Measurements from ENCODE around the gene C1QTNF9B. TPM values are rescaled to one million over a fixed set of nuclear protein-coding genes. Genes with fewer than 3 reads are reported as not detected.

The C1QTNF9B gene
- total RNA-seq, 2 donors from 2014 or later: not detected

DNA sequence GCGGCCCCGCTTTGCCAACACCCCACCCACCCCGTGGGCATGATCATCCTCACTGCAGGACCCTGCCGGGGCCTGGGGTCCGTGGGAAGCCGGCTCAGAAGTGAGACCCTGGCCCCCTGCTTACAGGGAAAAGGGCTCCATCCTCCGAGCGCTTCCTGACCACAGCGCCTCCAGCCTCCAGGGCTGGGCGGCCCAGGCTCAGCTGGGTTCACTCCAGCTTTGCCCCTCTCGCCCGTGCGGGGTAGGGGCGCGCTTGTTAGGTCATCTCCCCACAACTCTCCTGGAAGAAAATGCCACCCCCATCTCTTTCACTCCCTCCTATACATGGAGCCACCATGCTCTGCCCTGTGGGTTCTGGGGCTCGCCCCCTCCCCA is 6.6 kb upstream of the C1QTNF9B start:
- Mint-ChIP-seq H3K27ac (no peak overlapping the region), H3K36me3 (ENCODE audit: low read depth) (no peaks in the 10 kb centered on the region), H3K27me3 (ENCODE audit: insufficient read depth) (peaks cover 27% of the 10 kb centered on the region), H3K4me1 (peaks cover 3% of the 10 kb centered on the region), H3K4me3 (peak overlapping the region; percentile 45), H3K9me3 (no peaks in the 10 kb centered on the region)
- no peak for DNase-seq
- 55 to 68% methylated on average over 3 to 16 of the region's 16 CpGs for WGBS, 2 experiments (ENCODE audit: insufficient coverage in 1 of 2, insufficient read length in 1 of 2)
- Histone ChIP-seq H3K4me3 (ENCODE audit: low read length) (no peak overlapping the region), H3K9me3 (ENCODE audit: control insufficient read depth, low read length) (no peaks in the 10 kb centered on the region), H3K4me1 (ENCODE audit: control insufficient read depth, insufficient read depth, low read length) (no peaks in the 10 kb centered on the region), H3K9ac (ENCODE audit: extremely low read depth, low read length, poor library complexity, severe bottlenecking) (no peak overlapping the region), H3K27me3 (ENCODE audit: control insufficient read depth, insufficient read depth, low read length, poor library complexity, severe bottlenecking) (peaks cover 23% of the 10 kb centered on the region), H3K36me3 (ENCODE audit: control insufficient read depth, insufficient read depth, low read length) (no peaks in the 10 kb centered on the region), H3K27ac (ENCODE audit: low read depth, low read length) (no peak overlapping the region)
- TF ChIP-seq, protein P1, sequence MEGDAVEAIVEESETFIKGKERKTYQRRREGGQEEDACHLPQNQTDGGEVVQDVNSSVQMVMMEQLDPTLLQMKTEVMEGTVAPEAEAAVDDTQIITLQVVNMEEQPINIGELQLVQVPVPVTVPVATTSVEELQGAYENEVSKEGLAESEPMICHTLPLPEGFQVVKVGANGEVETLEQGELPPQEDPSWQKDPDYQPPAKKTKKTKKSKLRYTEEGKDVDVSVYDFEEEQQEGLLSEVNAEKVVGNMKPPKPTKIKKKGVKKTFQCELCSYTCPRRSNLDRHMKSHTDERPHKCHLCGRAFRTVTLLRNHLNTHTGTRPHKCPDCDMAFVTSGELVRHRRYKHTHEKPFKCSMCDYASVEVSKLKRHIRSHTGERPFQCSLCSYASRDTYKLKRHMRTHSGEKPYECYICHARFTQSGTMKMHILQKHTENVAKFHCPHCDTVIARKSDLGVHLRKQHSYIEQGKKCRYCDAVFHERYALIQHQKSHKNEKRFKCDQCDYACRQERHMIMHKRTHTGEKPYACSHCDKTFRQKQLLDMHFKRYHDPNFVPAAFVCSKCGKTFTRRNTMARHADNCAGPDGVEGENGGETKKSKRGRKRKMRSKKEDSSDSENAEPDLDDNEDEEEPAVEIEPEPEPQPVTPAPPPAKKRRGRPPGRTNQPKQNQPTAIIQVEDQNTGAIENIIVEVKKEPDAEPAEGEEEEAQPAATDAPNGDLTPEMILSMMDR (conservative IDR thresholded peaks at IDR 0.05): no peak

DNA sequence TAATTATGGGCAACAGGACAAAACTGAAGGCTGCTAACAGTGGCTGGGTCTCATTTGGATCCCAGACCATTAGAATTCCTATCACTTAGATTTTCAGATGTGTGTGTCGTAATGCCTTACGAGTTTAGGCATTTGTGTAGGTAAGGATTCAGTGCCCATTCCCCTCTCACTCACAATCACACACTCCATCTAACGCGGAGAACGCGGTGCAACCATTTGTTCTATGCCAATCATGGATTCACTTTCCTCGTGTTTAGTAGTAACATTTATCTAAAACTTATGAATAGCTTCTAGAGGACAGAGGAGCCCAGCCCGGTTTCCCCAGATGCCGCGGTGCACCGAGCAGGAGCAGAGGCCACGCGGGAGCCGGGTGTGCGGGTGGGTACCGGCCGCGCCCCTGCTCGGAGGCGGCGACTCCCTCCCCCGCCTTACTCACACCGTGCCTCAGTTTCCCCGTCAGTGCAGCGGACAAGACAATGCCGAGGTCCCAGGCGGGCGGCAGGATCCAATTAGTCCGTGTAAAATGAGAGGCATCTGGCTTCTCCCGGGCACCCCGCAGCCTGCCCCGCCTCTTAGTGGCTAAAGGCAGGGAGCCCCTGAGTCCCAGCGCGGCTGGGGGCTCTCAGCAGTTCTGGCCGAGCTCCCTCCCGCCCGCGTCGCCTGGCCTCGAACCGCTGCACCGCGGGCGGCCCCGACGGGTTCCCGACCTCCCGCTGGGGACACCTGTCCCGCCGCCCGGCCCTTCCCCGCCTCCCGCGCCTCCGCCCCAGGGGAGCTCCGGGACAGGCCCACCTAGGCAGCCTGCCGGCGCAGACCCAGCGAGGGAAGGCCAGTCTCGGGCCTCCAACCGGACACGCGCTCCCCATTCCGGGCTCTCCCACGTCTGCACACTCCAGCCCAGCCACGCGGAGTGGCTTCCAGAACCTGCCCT is 5.9 kb upstream of the C1QTNF9B start:
- DNase-seq: peak; percentile 62
- Mint-ChIP-seq H3K36me3 (ENCODE audit: low read depth) (no peaks in the 10 kb centered on the region), H3K4me1 (peaks cover 3% of the 10 kb centered on the region), H3K27ac (no peak overlapping the region), H3K27me3 (ENCODE audit: insufficient read depth) (peaks cover 27% of the 10 kb centered on the region), H3K9me3 (no peaks in the 10 kb centered on the region), H3K4me3 (peak overlapping the region; percentile 45)
- Histone ChIP-seq H3K36me3 (ENCODE audit: control insufficient read depth, insufficient read depth, low read length) (no peaks in the 10 kb centered on the region), H3K4me3 (ENCODE audit: low read length) (no peak overlapping the region), H3K27me3 (ENCODE audit: control insufficient read depth, insufficient read depth, low read length, poor library complexity, severe bottlenecking) (peaks cover 23% of the 10 kb centered on the region), H3K4me1 (ENCODE audit: control insufficient read depth, insufficient read depth, low read length) (no peaks in the 10 kb centered on the region), H3K9me3 (ENCODE audit: control insufficient read depth, low read length) (no peaks in the 10 kb centered on the region), H3K9ac (ENCODE audit: extremely low read depth, low read length, poor library complexity, severe bottlenecking) (no peak overlapping the region), H3K27ac (ENCODE audit: low read depth, low read length) (no peak overlapping the region)
- WGBS, 2 experiments (ENCODE audit: insufficient coverage in 1 of 2, insufficient read length in 1 of 2): 42 to 55% methylated on average over 38 to 67 of the region's 67 CpGs
- TF ChIP-seq, protein P1 (conservative IDR thresholded peaks at IDR 0.05): no peak

DNA sequence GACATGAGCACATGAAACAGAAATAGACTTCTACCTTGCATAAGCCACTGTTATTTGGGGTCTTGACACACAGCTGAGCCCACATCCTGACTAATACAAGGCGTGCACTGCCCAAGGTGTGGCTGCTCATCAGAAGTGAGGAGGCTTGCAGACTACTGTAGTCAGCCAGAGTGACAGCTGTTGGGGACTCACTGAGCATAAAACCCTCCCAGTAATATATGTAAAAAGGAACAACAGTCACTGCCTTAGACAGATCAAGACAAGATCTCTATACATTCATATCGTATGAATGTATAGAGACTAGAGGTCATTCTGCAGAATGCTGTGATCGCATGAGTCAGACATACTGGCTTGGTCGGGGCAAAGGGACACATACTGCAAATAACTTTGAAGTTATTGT is 4.1 kb upstream of the C1QTNF9B start:
- H3K27me3 ChIP-seq (ENCODE audit: control insufficient read depth, insufficient read depth, low read length, poor library complexity, severe bottlenecking): peaks cover 23% of the 10 kb centered on the region
- no peaks in the 10 kb centered on the region for H3K36me3 ChIP-seq (ENCODE audit: control insufficient read depth, insufficient read depth, low read length)
- H3K27ac ChIP-seq (ENCODE audit: low read depth, low read length): no peak overlapping the region
- Mint-ChIP-seq H3K27me3 (ENCODE audit: insufficient read depth) (peaks cover 27% of the 10 kb centered on the region), H3K4me3 (no peak overlapping the region), H3K4me1 (peaks cover 3% of the 10 kb centered on the region), H3K36me3 (ENCODE audit: low read depth) (no peaks in the 10 kb centered on the region), H3K27ac (no peak overlapping the region), H3K9me3 (no peaks in the 10 kb centered on the region)
- no peak overlapping the region for H3K9ac ChIP-seq (ENCODE audit: extremely low read depth, low read length, poor library complexity, severe bottlenecking)
- TF ChIP-seq, protein P1 (conservative IDR thresholded peaks at IDR 0.05): no peak
- H3K4me1 ChIP-seq (ENCODE audit: control insufficient read depth, insufficient read depth, low read length): no peaks in the 10 kb centered on the region
- WGBS, 2 experiments (ENCODE audit: insufficient coverage in 1 of 2, insufficient read length in 1 of 2): 91 to 92% methylated on average over 4 of the region's 4 CpGs
- DNase-seq: no peak
- no peaks in the 10 kb centered on the region for H3K9me3 ChIP-seq (ENCODE audit: control insufficient read depth, low read length)
- H3K4me3 ChIP-seq (ENCODE audit: low read length): no peak overlapping the region

Data from endodermal cell (in vitro differentiated cells).